ENCODE results near the gene STK36. TPM values are rescaled to one million over a fixed set of nuclear protein-coding genes. Genes with fewer than 3 reads are reported as not detected.

Gene STK36
- total RNA-seq, 2 experiments from 2014 or later = 9.8 to 12.7 TPM

DNA sequence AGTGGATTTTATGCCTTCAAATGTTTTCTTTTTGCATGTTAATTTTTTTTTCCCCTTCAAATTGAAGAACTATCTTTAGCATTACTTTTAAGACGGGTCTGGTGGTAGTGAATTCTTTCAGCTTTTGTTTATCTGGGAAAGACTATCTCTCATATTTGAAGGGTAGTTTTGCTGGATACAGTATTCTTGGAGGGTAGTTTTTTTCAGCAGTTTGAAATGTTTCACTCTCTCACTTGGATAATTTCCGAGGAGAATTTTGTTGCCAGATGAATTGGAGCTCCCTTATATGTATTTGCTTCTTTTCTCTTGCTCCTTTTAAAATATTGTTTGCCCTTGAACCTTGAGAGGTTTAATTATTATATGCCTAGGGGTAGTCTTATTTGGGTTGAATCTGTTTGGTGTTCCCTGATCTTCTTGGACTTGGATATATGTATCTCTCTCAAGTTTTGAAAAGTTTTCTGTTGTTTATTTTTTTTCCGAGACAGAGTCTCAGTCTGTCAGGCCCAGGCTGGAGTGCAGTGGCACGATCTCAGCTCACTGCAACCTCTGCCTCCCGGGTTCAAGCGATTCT, 54.2 kb downstream of the STK36 start:
- Histone ChIP-seq H3K4me3 (ENCODE audit: low read length) (no peak overlapping the region), H3K27me3 (ENCODE audit: control insufficient read depth in 1 of 2, insufficient read depth in 2 of 2, low read length in 2 of 2) (no peaks in the 10 kb centered on the region), H3K36me3 (ENCODE audit: insufficient read depth, low read length) (peaks cover 5% of the 10 kb centered on the region), H3K27ac (ENCODE audit: low read depth in 1 of 2, low read length in 2 of 2) (no peak overlapping the region), H3K4me1 (ENCODE audit: insufficient read depth, low read length) (no peaks in the 10 kb centered on the region), H3K9me3 (ENCODE audit: control insufficient read depth in 1 of 2, insufficient read depth in 1 of 2, low read length in 2 of 2) (peaks cover 12 to 25% of the 10 kb centered on the region in 2 experiments)
- H3K4me3 Mint-ChIP-seq = no peak overlapping the region
- H3K4me1 Mint-ChIP-seq (ENCODE audit: low read depth) = peaks cover 21% of the 10 kb centered on the region
- H3K9me3 Mint-ChIP-seq = peaks cover 2% of the 10 kb centered on the region
- DNase-seq (no peak), ATAC-seq (ENCODE audit: poor library complexity) (no peak)
- ChIA-PET CTCF (interaction anchor here (1.9 kb wide), 1 partner anchor 15 kb away, joined by 5 read pairs; the partner anchor contains the start of gene TTLL4), POLR2A (no interaction called here)
- peaks cover 40% of the 10 kb centered on the region for H3K36me3 Mint-ChIP-seq (ENCODE audit: low read depth)
- H3K27me3 Mint-ChIP-seq = no peaks in the 10 kb centered on the region
- no peak for TF ChIP-seq CTCF (IDR thresholded peaks at IDR 0.05)
- intact Hi-C loops (cut with DNase I, micrococcal nuclease) = no loop called here
- no peak overlapping the region for H3K27ac Mint-ChIP-seq

DNA sequence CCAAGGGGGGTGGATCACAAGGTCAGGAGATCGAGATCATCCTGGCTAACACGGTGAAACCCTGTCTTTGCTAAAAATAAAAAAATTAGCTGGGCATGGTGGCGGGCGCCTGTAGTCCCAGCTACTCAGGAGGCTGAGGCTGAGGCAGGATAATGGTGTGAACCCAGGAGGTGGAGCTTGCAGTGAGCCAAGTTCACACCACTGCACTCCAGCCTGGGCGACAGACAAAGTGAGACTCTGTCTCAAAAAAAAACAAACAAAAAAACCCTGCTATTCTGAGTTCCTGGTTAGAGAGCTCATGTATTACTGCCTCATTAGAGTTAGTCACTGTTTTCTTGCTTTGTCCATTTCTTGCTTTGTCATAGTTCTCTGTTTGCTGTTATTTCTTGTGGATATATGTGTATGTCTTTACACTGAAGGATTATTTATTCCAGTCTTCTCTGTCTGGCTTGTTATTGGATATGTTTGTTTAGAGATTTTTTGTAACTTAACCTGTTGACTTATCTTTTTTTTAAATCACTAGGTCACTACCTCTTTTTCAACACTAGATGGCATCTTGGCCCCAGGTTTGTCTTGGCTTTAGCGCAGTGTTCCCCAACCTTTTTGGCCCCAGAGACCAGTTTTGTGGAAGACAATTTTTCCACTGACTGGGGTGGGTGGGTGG, 55.7 kb downstream of the STK36 start:
- ChIA-PET POLR2A (no interaction called here), CTCF (interaction anchor here (1.9 kb wide), 1 partner anchor 17 kb away, joined by 5 read pairs; the partner anchor contains the start of gene TTLL4)
- Histone ChIP-seq H3K4me1 (ENCODE audit: insufficient read depth, low read length) (peaks cover 2% of the 10 kb centered on the region), H3K27me3 (ENCODE audit: control insufficient read depth in 1 of 2, insufficient read depth in 2 of 2, low read length in 2 of 2) (no peaks in the 10 kb centered on the region), H3K27ac (ENCODE audit: low read depth in 1 of 2, low read length in 2 of 2) (no peak overlapping the region), H3K36me3 (ENCODE audit: insufficient read depth, low read length) (peaks cover 5% of the 10 kb centered on the region), H3K4me3 (ENCODE audit: low read length) (no peak overlapping the region), H3K9me3 (ENCODE audit: control insufficient read depth in 1 of 2, insufficient read depth in 1 of 2, low read length in 2 of 2) (peaks cover 12 to 25% of the 10 kb centered on the region in 2 experiments)
- peak in 2 of 14 experiments; percentile 38 to 39 for DNase-seq
- no peak for TF ChIP-seq CTCF (IDR thresholded peaks at IDR 0.05)
- Mint-ChIP-seq H3K36me3 (ENCODE audit: low read depth) (peaks cover 53% of the 10 kb centered on the region), H3K4me3 (no peak overlapping the region), H3K4me1 (ENCODE audit: low read depth) (peaks cover 27% of the 10 kb centered on the region), H3K27ac (no peak overlapping the region), H3K27me3 (no peaks in the 10 kb centered on the region), H3K9me3 (peaks cover 2% of the 10 kb centered on the region)
- no peak for ATAC-seq (ENCODE audit: poor library complexity)
- intact Hi-C loops (cut with DNase I, micrococcal nuclease) = no loop called here

- Mint-ChIP-seq H3K27ac (no peak overlapping the region), H3K36me3 (ENCODE audit: low read depth) (peaks cover 64% of the 10 kb centered on the region), H3K9me3 (peaks cover 2% of the 10 kb centered on the region), H3K4me1 (ENCODE audit: low read depth) (peaks cover 28% of the 10 kb centered on the region), H3K4me3 (no peak overlapping the region), H3K27me3 (no peaks in the 10 kb centered on the region)
- H3K9me3 ChIP-seq (ENCODE audit: control insufficient read depth in 1 of 2, insufficient read depth in 1 of 2, low read length in 2 of 2) = peaks cover 12 to 25% of the 10 kb centered on the region in 2 experiments
- intact Hi-C loops (cut with DNase I, micrococcal nuclease) = no loop called here
- DNase-seq = no peak
- ATAC-seq (ENCODE audit: poor library complexity) = no peak
- no peak for TF ChIP-seq CTCF (IDR thresholded peaks at IDR 0.05)
- no peak overlapping the region for H3K27ac ChIP-seq (ENCODE audit: low read depth in 1 of 2, low read length in 2 of 2)
- CTCF ChIA-PET = no interaction called here
- peaks cover 5% of the 10 kb centered on the region for H3K36me3 ChIP-seq (ENCODE audit: insufficient read depth, low read length)
- no peak overlapping the region for H3K4me3 ChIP-seq (ENCODE audit: low read length)
- peaks cover 7% of the 10 kb centered on the region for H3K4me1 ChIP-seq (ENCODE audit: insufficient read depth, low read length)
- POLR2A ChIA-PET = no interaction called here
- H3K27me3 ChIP-seq (ENCODE audit: control insufficient read depth in 1 of 2, insufficient read depth in 2 of 2, low read length in 2 of 2) = no peaks in the 10 kb centered on the region
Measured at GRCh38 chr2:218729640-218730039, 57.8 kb downstream of the STK36 start.
